Stimulated activated CD4-positive, alpha-beta T cell treated with anti-CD3 and anti-CD28 coated beads, TNF-alpha, amount 100 ng/mL, for 24 hours (primary cell): ENCODE results near the gene MIPOL1.
"Not testable (repeated sequence)": the region's sequence is repeated elsewhere in the genome, so short reads cannot be mapped to it uniquely, and the experiment has no call there.

Experiments
- DNase-seq, 3 experiments: peaks; one replicate each; pipeline ENCODE4 v3.0.0-alpha.2; 2020; ENCODE audit warnings: low read depth in 3 of 3

Gene MIPOL1

DNA sequence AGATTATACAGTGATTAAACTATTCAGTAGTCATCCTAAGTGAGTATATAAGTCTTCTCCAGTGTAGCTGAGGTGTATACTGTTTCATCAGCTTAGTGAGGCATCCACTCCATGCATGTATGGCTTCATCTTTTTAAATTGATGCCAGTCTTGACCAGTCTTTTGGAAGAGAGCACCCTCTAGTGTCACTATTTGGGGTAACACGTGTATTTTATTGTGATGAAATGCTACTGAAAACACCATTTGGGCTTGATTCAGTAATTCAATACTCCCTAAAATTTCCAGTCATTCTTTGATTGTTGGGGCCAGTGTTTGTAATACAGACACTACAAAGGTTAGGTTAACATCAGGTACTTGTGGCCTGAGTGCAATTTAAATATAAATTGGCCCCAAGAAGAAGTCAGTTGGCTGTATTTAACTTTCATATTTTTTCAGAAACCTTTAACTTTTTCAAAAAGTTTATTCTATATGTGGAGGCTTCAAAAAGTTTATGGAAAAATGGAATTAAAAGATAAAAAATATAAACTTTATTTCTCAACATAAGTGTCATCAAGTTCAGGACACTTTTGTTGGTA, 35.3 kb downstream of the MIPOL1 start:
- no peak for DNase-seq

DNA sequence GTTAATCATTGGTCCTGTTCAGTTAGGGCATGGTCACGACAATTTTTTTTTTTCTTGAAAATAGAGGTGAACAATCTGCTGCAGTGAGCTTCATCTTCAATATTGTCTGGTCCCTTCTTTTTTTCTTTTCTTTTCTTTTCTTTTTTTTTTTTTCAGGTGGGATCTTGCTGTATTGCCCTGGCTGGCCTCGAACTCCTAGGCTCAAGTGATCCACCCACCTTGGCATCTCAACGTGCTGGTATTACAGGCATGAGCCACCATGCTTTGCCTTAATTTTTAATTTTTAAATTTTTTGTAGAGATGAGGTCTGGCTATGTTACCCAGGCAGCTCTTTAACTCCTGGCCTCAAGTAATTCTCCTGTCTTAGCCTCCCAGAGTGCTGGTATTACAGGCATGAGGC, 36.5 kb downstream of the MIPOL1 start:
- DNase-seq = no peak

DNA sequence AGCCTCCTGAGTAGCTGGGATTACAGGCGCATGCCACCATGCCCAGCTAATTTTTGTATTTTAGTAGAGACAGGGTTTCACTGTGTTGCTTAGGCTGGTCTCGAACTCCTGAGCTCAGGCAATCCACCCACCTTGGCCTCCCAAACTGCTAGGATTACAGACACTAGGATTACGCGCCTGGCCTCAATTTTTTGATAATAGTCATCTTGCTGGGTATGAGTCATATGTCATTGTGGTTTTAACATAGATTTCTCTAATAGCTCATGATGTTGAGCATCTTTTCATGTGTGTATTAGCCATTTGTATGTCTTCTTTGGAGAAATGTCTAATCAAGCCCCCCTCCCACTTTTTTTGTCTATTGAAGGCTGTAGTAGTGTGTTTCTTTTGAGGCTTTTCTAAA, 38.3 kb downstream of the MIPOL1 start:
- DNase-seq = not testable (repeated sequence)

GRCh38 chr14:37237094-37237493, 39.4 kb downstream of the MIPOL1 start:
- DNase-seq = no peak

GRCh38 chr14:37237735-37238200, 40.0 kb downstream of the MIPOL1 start:
- no peak for DNase-seq

GRCh38 chr14:37241198-37241597, 43.5 kb downstream of the MIPOL1 start:
- DNase-seq = no peak

DNA sequence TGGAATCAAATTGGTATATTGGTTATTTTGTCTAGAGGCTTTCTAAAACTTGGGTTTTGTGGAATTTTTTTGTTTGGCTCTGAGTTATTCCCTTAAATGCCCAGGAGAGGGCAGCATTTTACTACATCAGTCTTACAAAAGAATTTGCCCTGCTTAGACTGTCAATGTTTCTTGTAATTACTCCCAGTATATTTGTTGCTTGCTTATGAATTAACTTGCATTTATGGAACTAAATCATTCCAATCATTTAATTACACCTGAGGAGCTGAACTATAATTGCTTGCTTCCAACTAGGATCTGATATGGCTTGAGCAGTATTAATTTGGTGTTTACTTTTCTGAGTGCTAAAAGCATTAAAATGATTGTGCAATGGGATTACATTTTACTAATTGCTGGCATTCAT, 48.7 kb downstream of the MIPOL1 start:
- no peak for DNase-seq

DNA sequence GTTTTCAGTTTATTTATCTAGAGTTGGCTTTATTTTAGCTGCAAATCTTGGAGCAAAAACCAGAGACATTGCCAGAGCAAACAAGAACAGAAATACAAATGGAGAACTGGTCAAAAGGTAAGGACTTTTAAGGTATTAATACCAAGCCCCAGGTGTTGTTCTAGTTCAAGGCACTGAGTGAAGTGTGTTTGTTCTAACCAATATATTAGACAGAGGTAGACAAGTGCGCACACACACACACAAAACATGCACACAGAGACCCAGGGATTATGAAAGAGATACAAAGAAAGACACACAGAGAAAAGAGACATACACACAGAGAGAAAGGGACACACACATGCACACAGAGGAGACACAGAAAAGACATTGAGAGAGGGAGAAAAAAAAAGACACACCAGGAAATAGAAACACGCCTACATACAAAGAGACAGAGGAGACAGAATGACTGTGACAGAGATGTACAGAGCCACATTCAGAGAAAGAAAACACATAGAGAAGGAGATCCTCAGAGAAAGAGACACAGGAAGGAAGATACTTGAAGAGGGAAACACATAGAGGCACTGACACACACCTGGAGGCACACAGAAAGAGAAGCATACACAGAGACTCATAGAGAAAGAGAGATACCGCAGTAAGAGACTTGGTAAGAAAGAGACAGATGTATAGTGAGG, 50.2 kb downstream of the MIPOL1 start:
- DNase-seq = no peak

DNA sequence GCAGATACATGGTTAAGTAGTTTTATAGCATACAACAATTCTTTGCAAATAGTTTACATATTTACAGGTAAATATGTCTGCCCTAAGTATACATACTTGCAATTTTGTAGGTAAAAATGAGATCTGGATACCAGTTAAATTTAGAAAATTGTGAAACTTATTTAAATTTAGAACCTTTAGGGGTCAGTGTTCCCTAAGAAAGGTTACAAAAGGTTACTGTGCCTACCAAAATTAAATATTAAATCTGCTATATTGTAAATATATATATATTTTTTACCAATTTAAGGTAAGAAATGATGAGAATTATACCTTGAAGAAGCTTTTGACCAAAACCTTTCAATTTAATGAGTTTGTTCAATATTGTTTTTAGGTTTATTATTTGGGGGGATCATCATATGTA, 54.0 kb downstream of the MIPOL1 start:
- no peak for DNase-seq

DNA sequence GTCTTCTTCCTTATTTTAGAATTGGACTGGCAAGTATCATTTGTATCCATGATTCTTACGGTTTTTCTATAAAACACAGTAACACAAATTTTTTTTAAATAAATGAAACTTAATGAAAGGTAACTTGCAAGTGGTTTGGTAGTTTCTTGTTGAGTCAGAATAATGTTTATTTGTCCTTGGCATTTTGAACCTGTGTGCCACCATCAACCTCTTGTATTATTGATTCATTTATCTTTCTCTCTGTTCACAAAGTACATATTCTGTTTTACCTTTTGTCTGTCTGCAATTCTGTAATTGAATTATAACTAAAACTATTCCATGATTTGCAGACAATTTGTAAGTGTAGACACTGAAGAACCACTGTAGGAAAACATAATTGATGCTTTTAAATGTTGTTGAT, 54.7 kb downstream of the MIPOL1 start:
- no peak for DNase-seq

DNA sequence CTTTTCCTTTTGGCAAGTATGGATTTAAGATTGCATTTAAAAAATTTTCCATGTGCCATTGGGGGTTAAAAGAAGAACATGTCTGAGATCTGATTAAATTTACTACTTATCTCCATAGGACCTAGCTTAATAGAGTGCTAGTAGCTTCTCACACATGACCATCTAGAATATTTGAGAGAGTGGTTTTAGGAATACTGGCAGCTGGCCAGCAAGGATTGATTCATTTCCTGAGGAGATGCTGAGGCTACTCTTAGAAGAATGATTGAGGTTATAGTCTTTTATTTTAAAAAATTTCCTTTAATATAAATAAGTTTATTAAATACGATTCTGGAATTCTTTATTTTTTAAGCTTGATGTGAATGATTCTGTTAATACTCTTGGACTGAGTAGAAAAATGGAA, 56.2 kb downstream of the MIPOL1 start:
- no peak for DNase-seq

DNA sequence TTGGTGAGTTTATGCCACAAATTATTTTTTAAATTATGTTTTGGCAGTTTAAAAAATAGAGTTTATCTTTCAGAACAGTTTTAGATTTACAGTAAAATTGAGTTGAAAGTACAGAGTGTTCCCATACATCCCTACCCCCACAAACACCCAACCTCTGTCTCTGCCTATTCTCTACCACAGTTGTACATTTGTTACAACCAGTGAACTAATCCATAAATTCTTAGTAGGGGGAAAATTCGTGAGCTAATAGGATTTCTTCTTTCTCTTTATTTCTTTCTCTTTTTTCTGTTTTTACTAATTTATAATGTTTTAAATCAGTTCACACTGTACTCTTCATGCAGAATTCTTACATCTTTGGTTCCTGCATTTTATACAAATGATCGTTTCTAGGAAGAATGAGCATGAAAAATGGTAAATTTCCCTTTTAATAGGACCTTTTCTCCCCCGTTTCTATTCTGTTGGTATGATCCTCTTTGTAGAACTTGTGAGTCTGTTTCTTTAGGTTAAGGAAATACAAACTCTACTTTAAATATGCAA, 56.7 kb downstream of the MIPOL1 start:
- no peak for DNase-seq

DNA sequence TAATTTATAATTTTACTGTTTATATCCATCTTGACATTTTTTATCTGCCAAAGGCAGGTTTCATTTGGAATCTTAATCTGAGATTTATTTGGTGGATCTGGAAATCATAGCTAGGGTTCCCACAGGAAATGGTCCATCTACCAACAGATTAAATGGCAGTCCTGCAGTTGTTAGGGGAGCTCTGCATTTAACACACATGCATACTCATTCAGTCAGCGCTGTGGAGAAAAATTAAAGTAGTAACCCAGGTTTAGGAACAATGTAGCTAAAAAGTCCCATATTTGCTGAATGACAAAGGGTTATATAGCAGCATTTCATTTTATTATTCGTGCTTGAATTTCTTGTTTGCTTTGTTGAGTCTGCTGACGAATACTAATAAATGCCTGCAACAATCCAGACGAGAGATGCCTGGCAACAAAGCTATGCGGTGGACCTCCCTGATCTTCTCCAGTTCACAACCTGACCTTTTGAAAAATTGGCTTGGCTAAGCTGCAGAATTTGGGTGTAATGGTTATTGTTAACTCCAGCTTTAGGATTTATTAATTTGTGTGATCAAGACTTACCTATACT, 59.8 kb downstream of the MIPOL1 start:
- no peak for DNase-seq

GRCh38 chr14:37262649-37263048, 64.9 kb downstream of the MIPOL1 start:
- DNase-seq = no peak

GRCh38 chr14:37263656-37264236, 66.0 kb downstream of the MIPOL1 start:
- no peak for DNase-seq

GRCh38 chr14:37268788-37269187, 71.1 kb downstream of the MIPOL1 start:
- no peak for DNase-seq

DNA sequence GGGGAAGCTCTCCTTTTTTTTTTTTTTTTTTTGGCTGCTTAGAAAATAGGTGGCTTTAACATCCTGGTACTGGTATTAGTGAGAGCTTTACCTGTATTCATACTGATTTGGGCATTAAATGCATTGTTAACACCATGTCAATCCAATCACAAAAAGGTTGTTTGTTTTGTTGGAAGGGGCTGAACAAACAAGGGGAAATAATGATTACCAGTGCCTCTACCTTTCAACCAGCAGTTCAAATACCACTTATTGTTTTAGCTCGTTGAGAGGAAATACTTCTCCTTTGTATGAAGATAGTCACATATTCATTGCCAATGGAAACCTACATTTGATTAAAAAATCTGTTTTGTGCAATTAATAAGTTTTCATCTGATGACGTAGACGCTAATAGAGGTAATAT, 72.9 kb downstream of the MIPOL1 start:
- no peak for DNase-seq

- DNase-seq = no peak
Observed at GRCh38 chr14:37272569-37272968, 74.8 kb downstream of the MIPOL1 start.

DNA sequence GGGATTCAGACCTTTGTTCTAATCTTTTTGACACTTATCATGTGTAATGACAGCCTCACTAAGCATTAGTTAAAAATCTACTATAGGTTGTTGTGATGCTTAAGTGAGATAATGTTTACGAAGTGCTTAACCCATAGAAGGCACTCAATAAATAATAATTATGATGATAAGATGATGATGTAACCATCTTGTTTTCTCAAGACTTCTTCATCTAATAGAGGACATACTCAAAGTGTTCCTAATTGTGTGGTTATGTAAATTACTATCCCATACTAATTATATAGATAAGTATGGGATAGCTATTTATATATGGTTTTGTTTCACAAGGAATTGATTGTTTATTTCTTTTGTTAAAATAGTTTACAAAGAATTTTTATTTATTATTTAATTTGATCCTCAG, 76.9 kb downstream of the MIPOL1 start:
- no peak for DNase-seq

GRCh38 chr14:37275963-37276362, 78.2 kb downstream of the MIPOL1 start:
- DNase-seq = no peak

- no peak for DNase-seq
Observed at GRCh38 chr14:37278636-37279538, 81.2 kb downstream of the MIPOL1 start.

DNA sequence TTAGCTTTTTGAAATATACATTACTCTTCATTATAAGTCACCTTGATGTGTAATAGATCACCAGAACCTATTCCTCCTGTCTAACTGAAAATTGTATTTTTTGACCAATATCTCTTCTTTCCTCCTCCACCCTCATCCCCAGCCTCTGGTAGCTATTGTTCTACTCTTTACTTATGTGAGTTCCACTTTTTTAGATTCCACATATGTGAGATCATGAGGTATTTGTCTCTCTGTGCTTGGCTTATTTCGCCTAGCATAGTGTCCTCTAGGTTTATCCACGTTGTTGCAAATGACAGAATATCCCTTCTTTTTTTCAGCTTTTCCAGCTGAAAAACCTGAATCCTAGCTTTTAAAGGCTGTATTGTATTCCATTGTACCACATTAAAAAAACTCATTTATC, 82.1 kb downstream of the MIPOL1 start:
- no peak for DNase-seq
